Osteocyte (in vitro differentiated cells): Measurements from ENCODE around the gene PLCB1. TPM values are rescaled to one million over a fixed set of nuclear protein-coding genes. Genes with fewer than 3 reads are reported as not detected.

Experiments used
- DNase-seq: peaks from one replicate; pipeline ENCODE4 v3.0.0; 2021; ENCODE audit warnings: mixed read lengths; ENCODE audit not compliant: unreplicated experiment; ENCODE audit errors: extremely low spot score
- H3K27ac Mint-ChIP-seq: one replicate; pipeline ENCODE4 v1.8.0; 2021; ENCODE audit warnings: mild to moderate bottlenecking, mixed read lengths; ENCODE audit not compliant: unreplicated experiment
- H3K27me3 Mint-ChIP-seq: one replicate; pipeline ENCODE4 v1.8.0; 2021; ENCODE audit warnings: mixed read lengths; ENCODE audit not compliant: unreplicated experiment
- H3K36me3 Mint-ChIP-seq: one replicate; pipeline ENCODE4 v1.8.0; 2021; ENCODE audit warnings: mixed read lengths; ENCODE audit not compliant: unreplicated experiment
- H3K4me1 Mint-ChIP-seq: one replicate; pipeline ENCODE4 v1.8.0; 2021; ENCODE audit warnings: mixed read lengths; ENCODE audit not compliant: unreplicated experiment
- H3K4me3 Mint-ChIP-seq: one replicate; pipeline ENCODE4 v1.8.0; 2021; ENCODE audit warnings: mild to moderate bottlenecking, moderate library complexity, mixed read lengths; ENCODE audit not compliant: unreplicated experiment
- H3K9me3 Mint-ChIP-seq: one replicate; pipeline ENCODE4 v1.8.0; 2021; ENCODE audit warnings: mixed read lengths; ENCODE audit not compliant: unreplicated experiment
- total RNA-seq: library from RNA; stranded (reverse); gene quantifications from 2 replicates; pipeline ENCODE4 v1.2.1, GENCODE V29; 2021
- TF ChIP-seq, protein P1 (sequence below): fragments of 200-600 bp; sonication (generic); IDR thresholded peaks from 2 replicates; pipeline ENCODE4 v1.5.0; 2021; ENCODE audit warnings: antibody characterized with exemption, mild to moderate bottlenecking, moderate library complexity

Gene PLCB1
- total RNA-seq, 1 donor from 2014 or later: 33.3 TPM

DNA sequence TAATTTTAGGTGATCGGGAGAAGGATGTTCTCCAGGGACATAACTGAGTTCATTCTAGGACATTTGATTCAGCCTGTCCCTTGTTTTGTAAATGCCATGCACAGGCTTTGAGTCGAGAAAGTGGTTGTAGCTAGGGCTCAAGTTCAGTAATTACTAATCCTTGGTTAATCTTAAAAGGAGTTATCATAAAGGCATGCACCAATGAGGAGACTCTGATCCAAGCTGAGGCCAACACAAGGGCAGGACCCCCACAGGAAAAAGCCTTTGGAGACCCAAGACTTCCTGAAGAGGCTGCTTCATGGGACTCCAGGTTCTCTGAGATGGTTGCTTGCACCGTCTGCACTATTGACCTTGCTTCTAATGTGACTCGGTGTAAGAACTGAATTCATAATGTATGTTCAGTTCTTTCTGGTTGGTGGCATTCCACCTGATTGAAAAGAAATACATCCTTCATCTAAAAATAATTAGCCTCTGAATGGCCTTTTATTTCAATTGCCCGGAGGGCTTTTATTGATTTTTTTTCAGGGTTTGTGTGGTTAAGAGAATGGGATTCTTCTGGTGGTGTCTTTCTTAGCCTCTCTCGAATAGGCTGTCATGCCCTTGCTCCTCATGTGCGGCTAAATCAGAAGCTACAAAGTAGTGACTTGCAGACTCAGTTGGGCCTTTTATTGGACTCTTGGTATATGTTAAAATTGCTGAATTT, 735.1 kb downstream of the PLCB1 start:
- peaks cover 15% of the 10 kb centered on the region for H3K4me1 Mint-ChIP-seq
- H3K4me3 Mint-ChIP-seq: no peak overlapping the region
- TF ChIP-seq, protein P1, sequence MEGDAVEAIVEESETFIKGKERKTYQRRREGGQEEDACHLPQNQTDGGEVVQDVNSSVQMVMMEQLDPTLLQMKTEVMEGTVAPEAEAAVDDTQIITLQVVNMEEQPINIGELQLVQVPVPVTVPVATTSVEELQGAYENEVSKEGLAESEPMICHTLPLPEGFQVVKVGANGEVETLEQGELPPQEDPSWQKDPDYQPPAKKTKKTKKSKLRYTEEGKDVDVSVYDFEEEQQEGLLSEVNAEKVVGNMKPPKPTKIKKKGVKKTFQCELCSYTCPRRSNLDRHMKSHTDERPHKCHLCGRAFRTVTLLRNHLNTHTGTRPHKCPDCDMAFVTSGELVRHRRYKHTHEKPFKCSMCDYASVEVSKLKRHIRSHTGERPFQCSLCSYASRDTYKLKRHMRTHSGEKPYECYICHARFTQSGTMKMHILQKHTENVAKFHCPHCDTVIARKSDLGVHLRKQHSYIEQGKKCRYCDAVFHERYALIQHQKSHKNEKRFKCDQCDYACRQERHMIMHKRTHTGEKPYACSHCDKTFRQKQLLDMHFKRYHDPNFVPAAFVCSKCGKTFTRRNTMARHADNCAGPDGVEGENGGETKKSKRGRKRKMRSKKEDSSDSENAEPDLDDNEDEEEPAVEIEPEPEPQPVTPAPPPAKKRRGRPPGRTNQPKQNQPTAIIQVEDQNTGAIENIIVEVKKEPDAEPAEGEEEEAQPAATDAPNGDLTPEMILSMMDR: no peak
- DNase-seq: no peak
- no peaks in the 10 kb centered on the region for H3K27me3 Mint-ChIP-seq
- peaks cover 3% of the 10 kb centered on the region for H3K36me3 Mint-ChIP-seq
- no peak overlapping the region for H3K27ac Mint-ChIP-seq
- peaks cover 4% of the 10 kb centered on the region for H3K9me3 Mint-ChIP-seq

DNA sequence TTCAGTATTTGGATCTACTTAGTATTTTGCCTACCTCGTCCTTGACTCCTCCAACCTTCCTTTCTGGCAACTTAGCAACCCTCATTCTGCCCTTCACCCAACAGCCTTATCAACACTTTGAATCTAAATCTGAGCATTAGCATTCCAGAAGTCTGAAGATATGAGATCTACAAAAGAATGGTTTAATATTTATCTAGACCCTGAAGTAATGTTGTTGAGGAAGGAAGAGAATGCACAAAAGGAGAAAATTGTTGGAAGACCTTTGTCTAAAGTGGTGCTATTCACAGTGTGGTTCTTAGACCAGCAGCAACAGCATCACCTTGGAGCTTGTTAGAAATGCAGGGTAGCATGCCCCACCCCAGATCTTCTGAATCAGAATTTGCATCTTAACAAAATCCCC, 738.6 kb downstream of the PLCB1 start:
- H3K4me1 Mint-ChIP-seq: peaks cover 18% of the 10 kb centered on the region
- H3K27me3 Mint-ChIP-seq: no peaks in the 10 kb centered on the region

DNA sequence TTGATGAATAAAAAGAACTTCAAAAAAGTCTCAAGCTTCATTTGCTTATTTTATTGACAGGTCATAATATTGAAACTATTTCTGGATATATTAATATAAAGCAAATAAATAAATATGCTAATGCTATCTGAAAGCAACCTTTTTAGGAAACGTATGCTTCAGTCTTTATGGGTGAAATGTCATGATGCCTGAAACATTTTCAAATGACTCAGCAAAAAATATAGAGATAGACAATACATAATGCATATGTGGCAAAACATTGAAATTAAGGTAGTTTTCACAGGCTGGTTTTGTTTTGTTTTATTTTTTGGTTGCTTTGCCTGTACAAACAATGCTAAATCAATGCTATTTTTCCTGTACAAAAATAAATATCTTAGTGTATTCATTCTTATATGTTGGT, 742.4 kb downstream of the PLCB1 start:
- no peak overlapping the region for H3K4me3 Mint-ChIP-seq
- H3K4me1 Mint-ChIP-seq: peaks cover 13% of the 10 kb centered on the region
- TF ChIP-seq, protein P1: no peak
- H3K27me3 Mint-ChIP-seq: no peaks in the 10 kb centered on the region
- H3K9me3 Mint-ChIP-seq: no peaks in the 10 kb centered on the region
- no peaks in the 10 kb centered on the region for H3K36me3 Mint-ChIP-seq
- no peak overlapping the region for H3K27ac Mint-ChIP-seq
- DNase-seq: no peak

More for the DNA sequence above, 738.6 kb downstream of the PLCB1 start:
- Mint-ChIP-seq H3K9me3 (no peaks in the 10 kb centered on the region), H3K4me3 (no peak overlapping the region), H3K27ac (no peak overlapping the region), H3K36me3 (peaks cover 3% of the 10 kb centered on the region)
- DNase-seq: no peak
- TF ChIP-seq, protein P1: no peak

DNA sequence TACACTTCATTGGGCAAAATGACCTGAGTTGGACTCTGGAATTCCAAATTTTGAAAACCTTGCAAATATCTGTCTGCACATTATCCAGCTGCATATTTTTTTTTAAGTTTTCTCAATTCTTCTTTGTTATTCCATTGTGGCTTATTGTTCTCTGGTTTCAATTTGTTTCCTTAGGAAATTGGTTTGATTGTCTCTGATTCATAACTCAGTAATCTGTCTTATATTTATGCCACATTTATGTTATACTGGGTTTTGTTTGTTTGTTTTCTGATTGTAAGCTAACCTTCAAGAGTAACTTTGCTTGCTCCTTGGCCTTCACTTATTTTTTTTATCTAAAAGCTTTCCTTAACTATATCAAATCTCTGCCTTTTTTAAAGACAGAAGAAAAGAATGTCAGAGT, 743.5 kb downstream of the PLCB1 start:
- no peaks in the 10 kb centered on the region for H3K27me3 Mint-ChIP-seq
- H3K27ac Mint-ChIP-seq: peak overlapping the region; percentile 27
- H3K4me3 Mint-ChIP-seq: no peak overlapping the region
- no peaks in the 10 kb centered on the region for H3K36me3 Mint-ChIP-seq
- TF ChIP-seq, protein P1: no peak
- no peak for DNase-seq
- no peaks in the 10 kb centered on the region for H3K9me3 Mint-ChIP-seq
- H3K4me1 Mint-ChIP-seq: peaks cover 10% of the 10 kb centered on the region

DNA sequence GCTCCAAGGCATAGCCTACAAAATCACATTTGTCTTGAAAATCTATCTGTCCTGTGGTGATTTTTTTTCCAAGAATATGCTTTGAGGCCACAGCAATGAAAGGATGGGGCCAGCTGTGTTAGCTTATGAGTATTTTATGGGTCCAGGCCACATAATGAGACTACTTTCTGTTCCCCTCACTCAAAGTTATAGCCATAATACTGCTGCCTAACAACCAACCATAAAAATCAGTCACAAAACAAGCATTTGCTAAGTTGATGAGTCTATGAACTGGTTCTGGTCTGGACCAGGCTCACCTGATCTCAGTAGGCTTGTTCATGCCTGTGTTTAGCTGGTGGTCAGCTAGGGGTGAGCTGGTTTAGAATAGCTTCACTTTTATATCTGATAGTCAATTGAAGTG, 744.3 kb downstream of the PLCB1 start:
- DNase-seq: no peak
- Mint-ChIP-seq H3K27me3 (no peaks in the 10 kb centered on the region), H3K4me1 (peaks cover 10% of the 10 kb centered on the region), H3K36me3 (peaks cover under 1% of the 10 kb centered on the region), H3K4me3 (no peak overlapping the region), H3K9me3 (no peaks in the 10 kb centered on the region), H3K27ac (peak overlapping the region; percentile 34)
- TF ChIP-seq, protein P1: no peak
